GM21723 (cell line): ENCODE measurements around the gene DHRS4L2.
A peak's percentile ranks its signal among the peaks of the same experiment; 100 is the strongest.

Experiments used
- ATAC-seq: cut with Tn5 transposase; IDR thresholded peaks from one replicate; pipeline ENCODE4 v1.9.1; 2021; ENCODE audit warnings: mild to moderate bottlenecking, moderate library complexity; ENCODE audit not compliant: unreplicated experiment

Gene DHRS4L2

GRCh38 chr14:24051789-24052655 lies 63.3 kb downstream of the DHRS4L2 start, which contains the start of gene CARMIL3:
Gene CARMIL3 (plus strand): TSS chr14:24052009. CDS start chr14:24052154, 145 bp downstream.
- ATAC-seq = peak; percentile 75

GRCh38 chr14:24052656-24053547 lies 64.2 kb downstream of the DHRS4L2 start:
- no peak for ATAC-seq

GRCh38 chr14:24053548-24054323 lies 65.0 kb downstream of the DHRS4L2 start:
- ATAC-seq = no peak

- ATAC-seq = no peak
These were observed 65.6 kb downstream of the DHRS4L2 start for GRCh38 chr14:24054324-24054641.

GRCh38 chr14:24054646-24055045 lies 65.9 kb downstream of the DHRS4L2 start:
- no peak for ATAC-seq
